SU-DHL-6 (cell line): ENCODE data around the gene MRGPRD.

Source experiments
- H2AFZ ChIP-seq: fragments of 200-600 bp; sonication (generic); 2 replicates; pipeline ENCODE4 v1.6.1; 2014; ENCODE audit warnings: low read depth, mild to moderate bottlenecking, moderate library complexity, mixed read lengths, antibody characterized with exemption, low read length; ENCODE audit not compliant: severe bottlenecking
- H3F3A ChIP-seq: fragments of 200-600 bp; shearing (Covaris generic); 2 replicates; pipeline ENCODE4 v1.6.0; 2016; ENCODE audit warnings: antibody characterized with exemption, mild to moderate bottlenecking; ENCODE audit not compliant: insufficient read depth
- H3K27ac ChIP-seq: fragments of 200-600 bp; sonication (generic); 2 replicates; pipeline ENCODE4 v1.5.1; 2016; ENCODE audit warnings: low read depth, mild to moderate bottlenecking, low read length, moderate library complexity, mixed read lengths
- H3K27me3 ChIP-seq: fragments of 200-600 bp; sonication (generic), shearing (Covaris generic); 2 replicates; pipeline ENCODE4 v1.6.0; 2014; ENCODE audit warnings: mild to moderate bottlenecking, low read length
- H3K36me3 ChIP-seq: fragments of 200-600 bp; sonication (generic); 2 replicates; pipeline ENCODE4 v1.6.1; 2014; ENCODE audit warnings: mild to moderate bottlenecking, low read length, mixed read lengths
- H3K4me2 ChIP-seq: fragments of 300-600, 200-600 bp; shearing (Covaris generic), sonication (generic); 2 replicates; pipeline ENCODE4 v1.6.0; 2014; ENCODE audit warnings: low read length, low read depth, mild to moderate bottlenecking; ENCODE audit not compliant: poor library complexity, severe bottlenecking
- H3K4me3 ChIP-seq: fragments of 200-600 bp; sonication (generic); 2 replicates; pipeline ENCODE4 v1.5.1; 2014; ENCODE audit warnings: antibody characterized with exemption, low read length, mild to moderate bottlenecking, mixed read lengths; ENCODE audit not compliant: insufficient read depth, poor library complexity, severe bottlenecking
- H3K79me2 ChIP-seq: fragments of 200-600 bp; sonication (generic); 2 replicates; pipeline ENCODE4 v1.6.1; 2014; ENCODE audit warnings: mild to moderate bottlenecking, low read length, moderate library complexity; ENCODE audit not compliant: insufficient read depth
- H3K9ac ChIP-seq: fragments of 200-600 bp; sonication (generic); 2 replicates; pipeline ENCODE4 v1.7.0; 2014; ENCODE audit warnings: mild to moderate bottlenecking, low read length
- H3K9me2 ChIP-seq: fragments of 200-600 bp; sonication (generic); replicated peaks from 2 replicates; pipeline ENCODE4 v1.6.1; 2014; ENCODE audit warnings: low read length; ENCODE audit not compliant: insufficient read depth
- H3K9me3 ChIP-seq: fragments of 200-600 bp; sonication (generic); 2 replicates; pipeline ENCODE4 v1.6.1; 2014; ENCODE audit warnings: low read length, mixed read lengths; ENCODE audit not compliant: insufficient read depth
- H4K20me1 ChIP-seq: fragments of 200-600 bp; sonication (generic); 2 replicates; pipeline ENCODE4 v1.6.1; 2014; ENCODE audit warnings: low read depth, mild to moderate bottlenecking, antibody characterized with exemption, low read length, moderate library complexity, mixed read lengths
- CTCF ChIP-seq: fragments of 200-600 bp; sonication (generic); IDR thresholded peaks from one replicate; pipeline ENCODE4 v1.5.1; 2017; ENCODE audit warnings: antibody characterized with exemption, mild to moderate bottlenecking, low read length, moderate library complexity; ENCODE audit not compliant: insufficient read depth, poor library complexity, severe bottlenecking
- EZH2phosphoT487 ChIP-seq: fragments of 200-600 bp; sonication (generic), shearing (Covaris generic); conservative IDR thresholded peaks from 2 replicates; pipeline ENCODE4 v1.6.1; 2018; ENCODE audit warnings: mild to moderate bottlenecking, antibody characterized with exemption, low read length, moderate library complexity, mixed read lengths

MRGPRD gene

GRCh38 chr11:69010964-69011623 is 30.3 kb upstream of the MRGPRD start:
- H3K4me3 ChIP-seq, result no peak overlapping the region
- no peaks in the 10 kb centered on the region for H3K36me3 ChIP-seq
- no peak overlapping the region for H3K9ac ChIP-seq
- H3K9me2 ChIP-seq, result no peaks in the 10 kb centered on the region
- no peak overlapping the region for H2AFZ ChIP-seq
- H3K9me3 ChIP-seq, result no peaks in the 10 kb centered on the region
- H3K27ac ChIP-seq, result no peak overlapping the region
- no peaks in the 10 kb centered on the region for H3K27me3 ChIP-seq
- no peaks in the 10 kb centered on the region for H3K79me2 ChIP-seq
- H3F3A ChIP-seq, result no peaks in the 10 kb centered on the region
- no peak overlapping the region for H3K4me2 ChIP-seq
- no peak for TF ChIP-seq CTCF
- no peak for TF ChIP-seq EZH2phosphoT487
- H4K20me1 ChIP-seq, result no peaks in the 10 kb centered on the region

- Histone ChIP-seq H3K4me3 (no peak overlapping the region), H3K36me3 (no peaks in the 10 kb centered on the region), H4K20me1 (no peaks in the 10 kb centered on the region), H2AFZ (no peak overlapping the region), H3K4me2 (no peak overlapping the region), H3K27ac (no peak overlapping the region), H3K9ac (no peak overlapping the region), H3F3A (no peaks in the 10 kb centered on the region), H3K79me2 (no peaks in the 10 kb centered on the region), H3K9me2 (no peaks in the 10 kb centered on the region), H3K9me3 (no peaks in the 10 kb centered on the region), H3K27me3 (no peaks in the 10 kb centered on the region)
- TF ChIP-seq EZH2phosphoT487, result no peak
- no peak for TF ChIP-seq CTCF
Observed at GRCh38 chr11:69010361-69010891, 29.6 kb upstream of the MRGPRD start.

- H3K27ac ChIP-seq, result no peak overlapping the region
- H3F3A ChIP-seq, result no peaks in the 10 kb centered on the region
- no peaks in the 10 kb centered on the region for H3K27me3 ChIP-seq
- H3K9me3 ChIP-seq, result no peaks in the 10 kb centered on the region
- H3K4me3 ChIP-seq, result no peak overlapping the region
- H3K9ac ChIP-seq, result no peak overlapping the region
- TF ChIP-seq EZH2phosphoT487, result no peak
- TF ChIP-seq CTCF, result no peak
- H4K20me1 ChIP-seq, result no peaks in the 10 kb centered on the region
- H3K36me3 ChIP-seq, result no peaks in the 10 kb centered on the region
- no peak overlapping the region for H3K4me2 ChIP-seq
- H3K79me2 ChIP-seq, result no peaks in the 10 kb centered on the region
- no peak overlapping the region for H2AFZ ChIP-seq
- no peaks in the 10 kb centered on the region for H3K9me2 ChIP-seq
Observed at GRCh38 chr11:69009441-69010211, 28.8 kb upstream of the MRGPRD start.
